SK-N-SH (cell line): ENCODE results near the gene PTCSC3. TPM values are rescaled to one million over a fixed set of nuclear protein-coding genes. Genes with fewer than 3 reads are reported as not detected.

Source experiments
- CTCF ChIA-PET: fragments of 300-600, 350-600 bp; formaldehyde crosslinking; extraction: SDS; loops from one replicate; lab custom pipeline; 2021; lab: Yijun Ruan, JAX
- POLR2A ChIA-PET: fragments of 350-600 bp; sonication (Branson Sonifier 250); formaldehyde crosslinking; extraction: SDS; loops from one replicate; lab custom pipeline; 2020; ENCODE audit warnings: antibody characterized with exemption, inconsistent platforms; lab: Yijun Ruan, JAX
- DNase-seq: peaks from one replicate; pipeline ENCODE4 v3.0.0; 2012
- H2AFZ ChIP-seq: fragments of 200-600 bp; sonication (generic); 2 replicates; pipeline ENCODE4 v1.8.1; 2016; ENCODE audit warnings: antibody characterized with exemption, mild to moderate bottlenecking, low read depth
- H3F3A ChIP-seq: fragments of 200-600 bp; sonication (generic); replicated peaks from 2 replicates; pipeline ENCODE3; 2016; ENCODE audit warnings: antibody characterized with exemption, mild to moderate bottlenecking; ENCODE audit not compliant: insufficient read depth
- H3K27ac ChIP-seq, 2 experiments: fragments of 200-500 bp in 1 of 2; fragments of 200-600 bp in 1 of 2; sonication (Bioruptor generic) in 1 of 2; sonication (generic), shearing (Covaris generic) in 1 of 2; 2 replicates each; pipeline versions ENCODE4 v1.5.1 to v1.6.1; 2014 to 2016; ENCODE audit warnings: low read depth in 2 of 2, inconsistent platforms in 1 of 2, low read length in 1 of 2, mild to moderate bottlenecking in 1 of 2, mixed read lengths in 1 of 2
- H3K27me3 ChIP-seq: fragments of 200-600 bp; sonication (generic), shearing (Covaris generic); 2 replicates; pipeline ENCODE4 v1.6.1; 2016; ENCODE audit warnings: mixed run types; ENCODE audit not compliant: insufficient read depth
- H3K36me3 ChIP-seq, 2 experiments: fragments of 200-500 bp in 1 of 2; fragments of 200-600 bp in 1 of 2; sonication (Bioruptor generic) in 1 of 2; sonication (generic) in 1 of 2; replicated peaks in 1 of 2; 2 replicates each; pipeline versions ENCODE3 to v1.5.1; 2014 to 2016; ENCODE audit warnings: low read length in 1 of 2, mild to moderate bottlenecking in 1 of 2; ENCODE audit not compliant: insufficient read depth in 2 of 2, control insufficient read depth in 1 of 2
- H3K4me1 ChIP-seq, 2 experiments: fragments of 200-500 bp in 1 of 2; fragments of 200-600 bp in 1 of 2; sonication (Bioruptor generic) in 1 of 2; sonication (generic), shearing (Covaris generic) in 1 of 2; 2 replicates each; pipeline versions ENCODE4 v1.5.1 to v1.6.1; 2014 to 2016; ENCODE audit warnings: low read depth in 1 of 2, low read length in 1 of 2, mixed run types in 1 of 2; ENCODE audit not compliant: insufficient read depth in 2 of 2, control insufficient read depth in 1 of 2
- H3K4me2 ChIP-seq: fragments of 200-600 bp; sonication (generic), shearing (Covaris generic); 2 replicates; pipeline ENCODE4 v1.6.1; 2017; ENCODE audit warnings: mixed run types
- H3K4me3 ChIP-seq, 2 experiments: fragments of 200-500 bp in 1 of 2; fragments of 200-600 bp in 1 of 2; sonication (Bioruptor generic) in 1 of 2; sonication (generic), shearing (Covaris generic) in 1 of 2; 2 replicates each; pipeline versions ENCODE4 v1.5.1 to v1.8.1; 2014 to 2016; ENCODE audit warnings: low read depth in 2 of 2, inconsistent platforms in 1 of 2, low read length in 1 of 2, mild to moderate bottlenecking in 1 of 2, mixed read lengths in 1 of 2, moderate library complexity in 1 of 2
- H3K79me2 ChIP-seq: fragments of 200-600 bp; sonication (generic); 2 replicates; pipeline ENCODE4 v1.8.1; 2017; ENCODE audit warnings: mild to moderate bottlenecking; ENCODE audit not compliant: insufficient read depth
- H3K9ac ChIP-seq: fragments of 200-600 bp; sonication (generic); 2 replicates; pipeline ENCODE4 v1.6.1; 2017; ENCODE audit warnings: mixed run types
- H3K9me2 ChIP-seq: fragments of 200-600 bp; sonication (generic); 2 replicates; pipeline ENCODE4 v1.6.1; 2017; ENCODE audit warnings: mixed run types
- H3K9me3 ChIP-seq: fragments of 200-600 bp; sonication (generic); 2 replicates; pipeline ENCODE4 v1.6.1; 2017; ENCODE audit warnings: mixed run types, mild to moderate bottlenecking, moderate library complexity
- H4K20me1 ChIP-seq: fragments of 200-600 bp; sonication (generic); 2 replicates; pipeline ENCODE4 v1.6.1; 2017; ENCODE audit warnings: mild to moderate bottlenecking, mixed run types; ENCODE audit not compliant: insufficient read depth
- CHD2 ChIP-seq: fragments of 150-350 bp; IDR thresholded peaks from 2 replicates; pipeline ENCODE4 v1.6.1; 2018; ENCODE audit warnings: low read length; ENCODE audit not compliant: partially characterized antibody
- CTCF ChIP-seq: fragments of 200-600 bp; sonication (generic); IDR thresholded peaks from 2 replicates; pipeline ENCODE4 v1.6.1; 2017; ENCODE audit warnings: antibody characterized with exemption, mild to moderate bottlenecking, moderate library complexity
- ELF1 ChIP-seq: IDR thresholded peaks from 2 replicates; pipeline ENCODE4 v1.4.0; 2012
- EZH2phosphoT487 ChIP-seq: fragments of 200-600 bp; sonication (generic); IDR thresholded peaks from 2 replicates; pipeline ENCODE4 v1.6.1; 2017; ENCODE audit warnings: low read depth, mixed run types, mild to moderate bottlenecking, antibody characterized with exemption, moderate library complexity, borderline replicate concordance
- FOXJ3 ChIP-seq: sonication (generic); formaldehyde crosslinking; IDR thresholded peaks from 2 replicates; pipeline ENCODE4 v1.5.1; 2020; ENCODE audit warnings: mild to moderate bottlenecking, missing genetic modification reagents
- IRF3 ChIP-seq: fragments of 150-350 bp; IDR thresholded peaks from 2 replicates; pipeline ENCODE4 v1.6.1; 2016; ENCODE audit warnings: mild to moderate bottlenecking, low read depth, low read length
- MAX ChIP-seq: IDR thresholded peaks from 2 replicates; pipeline ENCODE4 v1.4.0; 2012; ENCODE audit warnings: low read depth
- NRF1 ChIP-seq: IDR thresholded peaks from 2 replicates; pipeline ENCODE4 v1.6.1; 2012; ENCODE audit warnings: low read depth, mild to moderate bottlenecking, low read length
- PBX3 ChIP-seq: IDR thresholded peaks from 2 replicates; pipeline ENCODE4; 2012
- RAD21 ChIP-seq: IDR thresholded peaks from 2 replicates; pipeline ENCODE4 v1.6.1; 2012; ENCODE audit warnings: mild to moderate bottlenecking, low read length
- RCOR1 ChIP-seq: fragments of 150-350 bp; IDR thresholded peaks from 2 replicates; pipeline ENCODE4 v1.6.1; 2017; ENCODE audit warnings: antibody characterized with exemption, low read length
- RFX5 ChIP-seq: IDR thresholded peaks from 2 replicates; pipeline ENCODE4 v1.6.1; 2012; ENCODE audit warnings: mild to moderate bottlenecking, improper control_type of control experiment, low read length
- RXRA ChIP-seq: IDR thresholded peaks from 2 replicates; pipeline ENCODE4 v1.4.0; 2012; ENCODE audit warnings: low read depth, mild to moderate bottlenecking, borderline replicate concordance
- SMC3 ChIP-seq: IDR thresholded peaks from 2 replicates; pipeline ENCODE4 v1.6.1; 2012; ENCODE audit warnings: low read depth, low read length, improper control_type of control experiment
- USF1 ChIP-seq: IDR thresholded peaks from 2 replicates; pipeline ENCODE4 v1.4.0; 2012; ENCODE audit warnings: low read depth, borderline replicate concordance
- USF2 ChIP-seq: fragments of 150-350 bp; IDR thresholded peaks from 2 replicates; pipeline ENCODE4 v1.6.1; 2017; ENCODE audit warnings: antibody characterized with exemption, low read length, low read depth, borderline replicate concordance
- WGBS: methylation state at CpG from one replicate; pipeline ENCODE4 v1.1.6; 2017; ENCODE audit warnings: low lambda C conversion rate; 5-methylcytosine and 5-hydroxymethylcytosine counted together
- polyA plus RNA-seq, 3 experiments: library from polyadenylated mRNA; depleted of rRNA; stranded (reverse); fragments of >200 nt; gene quantifications; 2 replicates each; pipeline ENCODE4 v1.2.3, GENCODE V29; 2012

Gene PTCSC3
- polyA plus RNA-seq, 1 of the 3 experiments (the other 2 are of a cell fraction), result not detected

GRCh38 chr14:36214476-36215216 is 38.1 kb upstream of the PTCSC3 start:
- Histone ChIP-seq H2AFZ (no peak overlapping the region), H4K20me1 (no peaks in the 10 kb centered on the region), H3K27me3 (peaks cover 16% of the 10 kb centered on the region; the same call in 1 of the 2 replicates), H3K9ac (no peak overlapping the region), H3K4me3 (no peak overlapping the region), H3K36me3 (no peaks in the 10 kb centered on the region), H3K9me2 (no peaks in the 10 kb centered on the region), H3K79me2 (no peaks in the 10 kb centered on the region), H3K27ac (no peak overlapping the region), H3K4me1 (no peaks in the 10 kb centered on the region), H3F3A (no peaks in the 10 kb centered on the region), H3K9me3 (no peaks in the 10 kb centered on the region), H3K4me2 (no peak overlapping the region)
- POLR2A ChIA-PET, result no interaction called here
- no peak for TF ChIP-seq PBX3
- TF ChIP-seq CTCF, result no peak
- no peak for TF ChIP-seq USF1
- no peak for TF ChIP-seq NRF1
- no peak for TF ChIP-seq ELF1
- no peak for TF ChIP-seq FOXJ3 (CRISPR knock-in tag)
- no peak for TF ChIP-seq EZH2phosphoT487
- TF ChIP-seq MAX, result no peak
- TF ChIP-seq RFX5, result no peak
- no peak for TF ChIP-seq USF2
- TF ChIP-seq CHD2, result no peak
- no peak for TF ChIP-seq RCOR1
- TF ChIP-seq IRF3, result no peak
- no peak for TF ChIP-seq RXRA
- TF ChIP-seq SMC3, result no peak
- no peak for TF ChIP-seq RAD21
- CTCF ChIA-PET, result no interaction called here
- no peak for DNase-seq
- WGBS, result 6% methylated on average over 5 of the region's 5 CpGs
